Kidney (tissue), 14 donors: ENCODE data around the gene ENTPD1. TPM values are rescaled to one million over a fixed set of nuclear protein-coding genes. Genes with fewer than 3 reads are reported as not detected.
A peak's percentile ranks its signal among the peaks of the same experiment; 100 is the strongest.

Experiments used
- DNase-seq, 5 donors: peaks; one replicate each; pipeline ENCODE4 v3.0.0-alpha.2; 2013 to 2020
- FAIRE-seq: peaks from 2 replicates; lab custom pipeline; 2012; peaks lifted over from hg19 to GRCh38; lab: Jason Lieb, UNC
- H3K27ac ChIP-seq, 2 donors: one replicate each; pipeline ENCODE4 v1.7.0; 2013; ENCODE audit warnings: low read depth in 2 of 2, low read length in 2 of 2, inconsistent platforms in 1 of 2
- H3K27me3 ChIP-seq: one replicate; pipeline ENCODE4 v1.7.1; 2013; ENCODE audit warnings: low read length, inconsistent platforms; ENCODE audit not compliant: control insufficient read depth, insufficient read depth
- H3K36me3 ChIP-seq, 3 donors: one replicate each; pipeline versions ENCODE4 v1.7.0 to v1.7.1; 2013; ENCODE audit warnings: low read length in 3 of 3, control low read depth in 1 of 3, inconsistent platforms in 1 of 3; ENCODE audit not compliant: insufficient read depth in 3 of 3, control insufficient read depth in 2 of 3
- H3K4me1 ChIP-seq, 3 donors: one replicate each; pipeline versions ENCODE4 v1.7.0 to v1.7.1; 2013; ENCODE audit warnings: low read length in 3 of 3, inconsistent platforms in 1 of 3, low read depth in 1 of 3; ENCODE audit not compliant: control insufficient read depth in 2 of 3, insufficient read depth in 2 of 3
- H3K4me3 ChIP-seq, 3 donors: one replicate each; pipeline versions ENCODE4 v1.7.0 to v1.8.1; 2013; ENCODE audit warnings: low read length in 3 of 3, control low read depth in 1 of 3, inconsistent platforms in 1 of 3
- H3K9ac ChIP-seq, 3 donors: one replicate each; pipeline versions ENCODE4 v1.7.0 to v1.7.1; 2013; ENCODE audit warnings: low read length in 3 of 3, control low read depth in 1 of 3, inconsistent platforms in 1 of 3
- H3K9me3 ChIP-seq, 3 donors: one replicate each; pipeline versions ENCODE4 v1.7.0 to v1.7.1; 2013; ENCODE audit warnings: low read length in 3 of 3, control low read depth in 1 of 3, inconsistent platforms in 1 of 3; ENCODE audit not compliant: control insufficient read depth in 2 of 3, insufficient read depth in 1 of 3
- CTCF ChIP-seq: IDR thresholded peaks from 3 replicates; pipeline ENCODE4 v1.5.1; 2012; ENCODE audit warnings: mild to moderate bottlenecking, moderate library complexity, borderline replicate concordance; ENCODE audit not compliant: insufficient read depth; ENCODE audit errors: extremely low read depth
- intact Hi-C: fragments of 100-400 bp; cut with DNase I; formaldehyde crosslinking; loops from one replicate; pipeline ENCODE4 v1.11.1; 2022
- polyA plus RNA-seq: library from polyadenylated mRNA; stranded (reverse); fragments of 350-450 nt; fragmentation: Illumina TruSeq; extraction: RNeasy Lipid Tissue Mini Kit (QIAGEN cat#74804); gene quantifications from one replicate; pipeline ENCODE4 v1.2.3, GENCODE V29; 2014; ENCODE audit warnings: low read depth, low replicate concordance; ENCODE audit not compliant: insufficient read depth
- total RNA-seq: library from RNA; stranded (reverse); fragmentation: NEBNext Ultra II Directional; extraction: Animal tissue kit (Norgen Biotek cat#: 25700); gene quantifications from one replicate; pipeline ENCODE4 v1.2.1, GENCODE V29; 2021
- donor health status: control.
- donor health status: control.
- donor health status: control.
- donor health status: control.
- donor health status: control.
- donor health status: DM: yes; HTN: yes; CAD: no.
- donor health status: Normal renal cell carcinoma (clear cell type).

Gene ENTPD1
- total and polyA plus RNA-seq, 2 donors from 2014 or later = 5.2 to 36.6 TPM

GRCh38 chr10:95860166-95860940, 104.4 kb downstream of the ENTPD1 start:
- Histone ChIP-seq H3K36me3 (no peaks in the 10 kb centered on the region), H3K4me3 (no peak overlapping the region), H3K4me1 (peaks cover 0 to 3% (median 0%) of the 10 kb centered on the region in 3 donors), H3K27me3 (no peaks in the 10 kb centered on the region), H3K9ac (no peak overlapping the region), H3K9me3 (no peaks in the 10 kb centered on the region), H3K27ac (no peak overlapping the region)
- no peak for TF ChIP-seq CTCF
- intact Hi-C loops = no loop called here
- DNase-seq (no peak), FAIRE-seq (no peak)

- H3K27ac ChIP-seq = no peak overlapping the region
- FAIRE-seq (no peak), DNase-seq (no peak)
- peaks cover 0 to 3% (median 0%) of the 10 kb centered on the region in 3 donors for H3K4me1 ChIP-seq
- H3K9ac ChIP-seq = no peak overlapping the region
- H3K4me3 ChIP-seq = no peak overlapping the region
- no peak for TF ChIP-seq CTCF
- H3K27me3 ChIP-seq = no peaks in the 10 kb centered on the region
- intact Hi-C loops = no loop called here
- no peaks in the 10 kb centered on the region for H3K36me3 ChIP-seq
- H3K9me3 ChIP-seq = no peaks in the 10 kb centered on the region
Observed at GRCh38 chr10:95861386-95861785, 105.4 kb downstream of the ENTPD1 start.

GRCh38 chr10:95864906-95865813, 109.2 kb downstream of the ENTPD1 start:
- no peak for FAIRE-seq
- intact Hi-C loops = no loop called here

More at GRCh38 chr10:95864906-95865813, 109.2 kb downstream of the ENTPD1 start:
- H3K36me3 ChIP-seq = no peaks in the 10 kb centered on the region
- H3K27me3 ChIP-seq = no peaks in the 10 kb centered on the region
- H3K9ac ChIP-seq = no peak overlapping the region
- H3K4me1 ChIP-seq = peaks cover 0 to 3% (median 0%) of the 10 kb centered on the region in 3 donors
- peak; percentile 48 for TF ChIP-seq CTCF
- DNase-seq = peak in 4 of 5 donors; percentile 38 to 82 (median 47)
- H3K9me3 ChIP-seq = no peaks in the 10 kb centered on the region
- H3K4me3 ChIP-seq = no peak overlapping the region
- H3K27ac ChIP-seq = no peak overlapping the region
